Superior temporal gyrus (tissue), 1 donor: Measurements from ENCODE around the gene RGL1.

Source experiments
- DNase-seq: peaks from one replicate; pipeline ENCODE4 v3.0.0-alpha.2; 2016; ENCODE audit errors: extremely low spot score

RGL1 gene

GRCh38 chr1:183887826-183888819 is 83.2 kb downstream of the RGL1 start:
- no peak for DNase-seq

GRCh38 chr1:183889095-183889494 is 84.2 kb downstream of the RGL1 start:
- DNase-seq, result no peak

GRCh38 chr1:183891158-183891856 is 86.4 kb downstream of the RGL1 start:
- no peak for DNase-seq

- DNase-seq, result no peak
Measured at GRCh38 chr1:183892351-183892793, 87.5 kb downstream of the RGL1 start.

GRCh38 chr1:183893561-183894289 is 88.8 kb downstream of the RGL1 start:
- no peak for DNase-seq

GRCh38 chr1:183894290-183894565 is 89.3 kb downstream of the RGL1 start:
- DNase-seq, result no peak

- DNase-seq, result no peak
Measured at GRCh38 chr1:183896466-183897048, 91.6 kb downstream of the RGL1 start.

GRCh38 chr1:183898001-183898396 is 93.1 kb downstream of the RGL1 start:
- DNase-seq, result no peak

GRCh38 chr1:183898610-183899009 is 93.7 kb downstream of the RGL1 start:
- no peak for DNase-seq

- no peak for DNase-seq
Measured at GRCh38 chr1:183901748-183902330, 96.9 kb downstream of the RGL1 start.

GRCh38 chr1:183903101-183903500 is 98.2 kb downstream of the RGL1 start:
- no peak for DNase-seq

- DNase-seq, result no peak
Measured at GRCh38 chr1:183905508-183906113, 100.7 kb downstream of the RGL1 start.

GRCh38 chr1:183907070-183907469 is 102.2 kb downstream of the RGL1 start:
- DNase-seq, result no peak

GRCh38 chr1:183908079-183908478 is 103.2 kb downstream of the RGL1 start:
- no peak for DNase-seq

GRCh38 chr1:183909672-183910071 is 104.8 kb downstream of the RGL1 start:
- no peak for DNase-seq

GRCh38 chr1:183910845-183911244 is 105.9 kb downstream of the RGL1 start:
- no peak for DNase-seq

- DNase-seq, result no peak
Measured at GRCh38 chr1:183911285-183911684, 106.4 kb downstream of the RGL1 start.

GRCh38 chr1:183912265-183912886 is 107.5 kb downstream of the RGL1 start:
- DNase-seq, result no peak

- DNase-seq, result peak; percentile 59
Measured at GRCh38 chr1:183913567-183913993, 108.7 kb downstream of the RGL1 start.

GRCh38 chr1:183914276-183914675 is 109.4 kb downstream of the RGL1 start:
- DNase-seq, result no peak

GRCh38 chr1:183914891-183915290 is 110.0 kb downstream of the RGL1 start:
- no peak for DNase-seq
